ENCODE results near the gene CEP350. TPM values are rescaled to one million over a fixed set of nuclear protein-coding genes. Genes with fewer than 3 reads are reported as not detected.
A peak's percentile ranks its signal among the peaks of the same experiment; 100 is the strongest.

The CEP350 gene
- total and polyA plus RNA-seq, 2 of the 13 experiments (the other 11 are each of a cell fraction or from before 2014, with no cell fraction given), result 7.6 to 35.9 TPM

DNA sequence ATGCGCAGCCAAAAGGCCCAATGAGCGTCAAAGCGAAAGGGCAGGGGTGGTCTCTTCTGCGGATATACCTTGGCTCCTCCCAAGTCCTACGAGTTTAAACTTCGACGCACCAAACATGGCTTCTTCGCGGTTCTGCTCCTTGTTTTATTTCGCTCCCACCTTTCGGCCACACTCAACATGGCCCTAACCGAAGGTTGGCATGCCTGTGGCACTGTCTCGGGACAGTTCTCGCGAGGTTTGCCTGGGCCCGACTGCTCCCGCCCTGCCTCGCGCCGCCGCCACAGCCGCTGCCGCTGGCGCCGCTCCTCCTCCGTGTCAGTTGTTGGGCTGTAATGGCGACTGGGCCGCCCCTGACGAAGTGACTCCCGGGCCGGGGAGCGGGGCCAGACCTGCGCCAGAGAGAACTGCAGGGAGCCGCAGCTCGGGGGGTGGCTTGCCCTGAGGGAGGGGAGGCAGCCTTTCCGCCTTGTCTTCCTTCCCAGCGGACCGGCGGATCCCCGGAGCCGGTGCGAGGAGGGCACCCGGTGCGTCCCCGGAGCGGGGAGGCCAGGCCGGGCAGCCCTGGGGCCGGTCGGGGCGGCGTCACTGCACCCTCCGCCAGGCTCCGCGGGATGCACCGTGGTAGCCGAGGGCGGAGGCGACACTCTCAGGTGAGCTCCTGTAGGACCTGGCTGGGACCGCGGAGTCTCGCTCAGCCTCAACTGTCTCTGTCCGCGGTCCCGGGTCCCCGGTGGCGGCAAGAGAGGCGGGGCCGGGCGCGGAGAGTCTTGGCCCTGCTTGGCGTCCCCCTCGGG is at the start of gene CEP350 (continued):
- TF ChIP-seq, protein P1, sequence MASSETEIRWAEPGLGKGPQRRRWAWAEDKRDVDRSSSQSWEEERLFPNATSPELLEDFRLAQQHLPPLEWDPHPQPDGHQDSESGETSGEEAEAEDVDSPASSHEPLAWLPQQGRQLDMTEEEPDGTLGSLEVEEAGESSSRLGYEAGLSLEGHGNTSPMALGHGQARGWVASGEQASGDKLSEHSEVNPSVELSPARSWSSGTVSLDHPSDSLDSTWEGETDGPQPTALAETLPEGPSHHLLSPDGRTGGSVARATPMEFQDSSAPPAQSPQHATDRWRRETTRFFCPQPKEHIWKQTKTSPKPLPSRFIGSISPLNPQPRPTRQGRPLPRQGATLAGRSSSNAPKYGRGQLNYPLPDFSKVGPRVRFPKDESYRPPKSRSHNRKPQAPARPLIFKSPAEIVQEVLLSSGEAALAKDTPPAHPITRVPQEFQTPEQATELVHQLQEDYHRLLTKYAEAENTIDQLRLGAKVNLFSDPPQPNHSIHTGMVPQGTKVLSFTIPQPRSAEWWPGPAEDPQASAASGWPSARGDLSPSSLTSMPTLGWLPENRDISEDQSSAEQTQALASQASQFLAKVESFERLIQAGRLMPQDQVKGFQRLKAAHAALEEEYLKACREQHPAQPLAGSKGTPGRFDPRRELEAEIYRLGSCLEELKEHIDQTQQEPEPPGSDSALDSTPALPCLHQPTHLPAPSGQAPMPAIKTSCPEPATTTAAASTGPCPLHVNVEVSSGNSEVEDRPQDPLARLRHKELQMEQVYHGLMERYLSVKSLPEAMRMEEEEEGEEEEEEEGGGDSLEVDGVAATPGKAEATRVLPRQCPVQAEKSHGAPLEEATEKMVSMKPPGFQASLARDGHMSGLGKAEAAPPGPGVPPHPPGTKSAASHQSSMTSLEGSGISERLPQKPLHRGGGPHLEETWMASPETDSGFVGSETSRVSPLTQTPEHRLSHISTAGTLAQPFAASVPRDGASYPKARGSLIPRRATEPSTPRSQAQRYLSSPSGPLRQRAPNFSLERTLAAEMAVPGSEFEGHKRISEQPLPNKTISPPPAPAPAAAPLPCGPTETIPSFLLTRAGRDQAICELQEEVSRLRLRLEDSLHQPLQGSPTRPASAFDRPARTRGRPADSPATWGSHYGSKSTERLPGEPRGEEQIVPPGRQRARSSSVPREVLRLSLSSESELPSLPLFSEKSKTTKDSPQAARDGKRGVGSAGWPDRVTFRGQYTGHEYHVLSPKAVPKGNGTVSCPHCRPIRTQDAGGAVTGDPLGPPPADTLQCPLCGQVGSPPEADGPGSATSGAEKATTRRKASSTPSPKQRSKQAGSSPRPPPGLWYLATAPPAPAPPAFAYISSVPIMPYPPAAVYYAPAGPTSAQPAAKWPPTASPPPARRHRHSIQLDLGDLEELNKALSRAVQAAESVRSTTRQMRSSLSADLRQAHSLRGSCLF (CRISPR knock-in tag; IDR thresholded peaks at IDR 0.05; ENCODE audit: borderline replicate concordance), result no peak
- TF ChIP-seq ZNF775 (CRISPR knock-in tag; IDR thresholded peaks at IDR 0.05; ENCODE audit: borderline replicate concordance) (0 out of 2 replicates have a peak, but pooled peaks have one; percentile 72), TCF7 (IDR thresholded peaks at IDR 0.05; ENCODE audit: low read depth) (no peak), SSRP1 (CRISPR knock-in tag; IDR thresholded peaks at IDR 0.05) (no peak), ZNF530 (CRISPR knock-in tag; IDR thresholded peaks at IDR 0.05; ENCODE audit: low read depth) (no peak), ZNF383 (CRISPR knock-in tag; IDR thresholded peaks at IDR 0.05; ENCODE audit: borderline replicate concordance) (peak; percentile 46; the same call in 1 of the 2 replicates), LCORL (IDR thresholded peaks at IDR 0.05) (no peak), LCORL (CRISPR knock-in tag; IDR thresholded peaks at IDR 0.05) (no peak; the same call in 1 of the 2 replicates), EED (CRISPR knock-in tag; IDR thresholded peaks at IDR 0.05) (no peak; the same call in none of the 2 replicates), SUZ12 (IDR thresholded peaks at IDR 0.05; ENCODE audit: low read depth, low read length) (no peak; the same call in 1 of the 2 replicates), TOE1 (CRISPR knock-in tag; IDR thresholded peaks at IDR 0.05) (peak; percentile 8; the same call in 1 of the 2 replicates), CCDC6 (CRISPR knock-in tag; IDR thresholded peaks at IDR 0.05) (peak; percentile 58; the same call in 1 of the 2 replicates), PRMT3 (CRISPR knock-in tag; IDR thresholded peaks at IDR 0.05; ENCODE audit: borderline replicate concordance, low read depth) (no peak), ZNF7 (CRISPR knock-in tag; IDR thresholded peaks at IDR 0.05) (no peak), ZNF83 (CRISPR knock-in tag; IDR thresholded peaks at IDR 0.05; ENCODE audit: borderline replicate concordance) (no peak), KDM5B (CRISPR knock-in tag; IDR thresholded peaks at IDR 0.05; ENCODE audit: borderline replicate concordance) (peak; percentile 92; the same call in 1 of the 2 replicates), ZFAT (CRISPR knock-in tag; conservative IDR thresholded peaks at IDR 0.05) (no peak; the same call in none of the 2 replicates), ZNF510 (CRISPR knock-in tag; IDR thresholded peaks at IDR 0.05; ENCODE audit: low read depth) (peak; percentile 85), WIZ (CRISPR knock-in tag; IDR thresholded peaks at IDR 0.05) (no peak; the same call in 1 of the 2 replicates)
- TF ChIP-seq, protein P2, sequence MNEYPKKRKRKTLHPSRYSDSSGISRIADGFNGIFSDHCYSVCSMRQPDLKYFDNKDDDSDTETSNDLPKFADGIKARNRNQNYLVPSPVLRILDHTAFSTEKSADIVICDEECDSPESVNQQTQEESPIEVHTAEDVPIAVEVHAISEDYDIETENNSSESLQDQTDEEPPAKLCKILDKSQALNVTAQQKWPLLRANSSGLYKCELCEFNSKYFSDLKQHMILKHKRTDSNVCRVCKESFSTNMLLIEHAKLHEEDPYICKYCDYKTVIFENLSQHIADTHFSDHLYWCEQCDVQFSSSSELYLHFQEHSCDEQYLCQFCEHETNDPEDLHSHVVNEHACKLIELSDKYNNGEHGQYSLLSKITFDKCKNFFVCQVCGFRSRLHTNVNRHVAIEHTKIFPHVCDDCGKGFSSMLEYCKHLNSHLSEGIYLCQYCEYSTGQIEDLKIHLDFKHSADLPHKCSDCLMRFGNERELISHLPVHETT (CRISPR knock-in tag; conservative IDR thresholded peaks at IDR 0.05), result peak; percentile 82; the same call in 1 of the 2 replicates
- TF ChIP-seq, protein P3, sequence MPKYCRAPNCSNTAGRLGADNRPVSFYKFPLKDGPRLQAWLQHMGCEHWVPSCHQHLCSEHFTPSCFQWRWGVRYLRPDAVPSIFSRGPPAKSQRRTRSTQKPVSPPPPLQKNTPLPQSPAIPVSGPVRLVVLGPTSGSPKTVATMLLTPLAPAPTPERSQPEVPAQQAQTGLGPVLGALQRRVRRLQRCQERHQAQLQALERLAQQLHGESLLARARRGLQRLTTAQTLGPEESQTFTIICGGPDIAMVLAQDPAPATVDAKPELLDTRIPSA (CRISPR knock-in tag; IDR thresholded peaks at IDR 0.05; ENCODE audit: borderline replicate concordance), result no peak
- TF ChIP-seq, protein P4, sequence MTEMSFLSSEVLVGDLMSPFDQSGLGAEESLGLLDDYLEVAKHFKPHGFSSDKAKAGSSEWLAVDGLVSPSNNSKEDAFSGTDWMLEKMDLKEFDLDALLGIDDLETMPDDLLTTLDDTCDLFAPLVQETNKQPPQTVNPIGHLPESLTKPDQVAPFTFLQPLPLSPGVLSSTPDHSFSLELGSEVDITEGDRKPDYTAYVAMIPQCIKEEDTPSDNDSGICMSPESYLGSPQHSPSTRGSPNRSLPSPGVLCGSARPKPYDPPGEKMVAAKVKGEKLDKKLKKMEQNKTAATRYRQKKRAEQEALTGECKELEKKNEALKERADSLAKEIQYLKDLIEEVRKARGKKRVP (CRISPR knock-in tag; IDR thresholded peaks at IDR 0.05), result 0 out of 4 replicates have a peak, but pooled peaks of 1 of the 2 experiments have one; percentile 65
